Subcutaneous adipose tissue (tissue), 4 donors: ENCODE measurements around the gene SUSD3. TPM values are rescaled to one million over a fixed set of nuclear protein-coding genes. Genes with fewer than 3 reads are reported as not detected.

Source experiments
- total RNA-seq, 4 donors: library from RNA; depleted of rRNA; stranded (reverse); fragments of >200 nt; gene quantifications; one replicate each; pipeline ENCODE4 v1.1.0, GENCODE V29; 2016
- TF ChIP-seq, protein P1 (sequence below): fragments of 450-650 bp; IDR thresholded peaks from one replicate; pipeline ENCODE4 v1.5.1; 2016; ENCODE audit warnings: low read depth, mild to moderate bottlenecking, control low read depth, antibody characterized with exemption, moderate library complexity

The SUSD3 gene
- total RNA-seq, 4 donors from 2014 or later: 1.1 to 2.2 TPM; not detected in 2

DNA sequence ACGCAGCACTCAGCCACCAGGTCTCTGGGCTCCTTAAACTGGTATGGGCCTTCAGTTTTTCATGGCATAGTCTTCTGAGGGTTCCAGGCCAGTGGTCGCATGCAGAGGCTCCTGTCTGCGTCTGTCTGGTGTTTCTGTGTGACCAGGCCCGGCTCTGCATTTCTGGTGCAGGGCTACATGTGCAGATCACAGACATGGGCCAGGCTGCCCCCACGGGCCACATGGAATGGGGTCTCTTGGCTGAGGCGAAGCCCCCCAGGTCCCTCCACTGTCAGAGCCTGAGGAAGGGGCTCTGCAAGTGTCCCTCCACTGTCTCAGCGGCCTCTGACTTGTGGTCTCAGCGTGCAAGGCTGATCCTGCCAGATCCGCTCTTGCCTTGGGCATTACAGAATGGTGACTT lies 21.9 kb downstream of the SUSD3 start:
- TF ChIP-seq, protein P1, sequence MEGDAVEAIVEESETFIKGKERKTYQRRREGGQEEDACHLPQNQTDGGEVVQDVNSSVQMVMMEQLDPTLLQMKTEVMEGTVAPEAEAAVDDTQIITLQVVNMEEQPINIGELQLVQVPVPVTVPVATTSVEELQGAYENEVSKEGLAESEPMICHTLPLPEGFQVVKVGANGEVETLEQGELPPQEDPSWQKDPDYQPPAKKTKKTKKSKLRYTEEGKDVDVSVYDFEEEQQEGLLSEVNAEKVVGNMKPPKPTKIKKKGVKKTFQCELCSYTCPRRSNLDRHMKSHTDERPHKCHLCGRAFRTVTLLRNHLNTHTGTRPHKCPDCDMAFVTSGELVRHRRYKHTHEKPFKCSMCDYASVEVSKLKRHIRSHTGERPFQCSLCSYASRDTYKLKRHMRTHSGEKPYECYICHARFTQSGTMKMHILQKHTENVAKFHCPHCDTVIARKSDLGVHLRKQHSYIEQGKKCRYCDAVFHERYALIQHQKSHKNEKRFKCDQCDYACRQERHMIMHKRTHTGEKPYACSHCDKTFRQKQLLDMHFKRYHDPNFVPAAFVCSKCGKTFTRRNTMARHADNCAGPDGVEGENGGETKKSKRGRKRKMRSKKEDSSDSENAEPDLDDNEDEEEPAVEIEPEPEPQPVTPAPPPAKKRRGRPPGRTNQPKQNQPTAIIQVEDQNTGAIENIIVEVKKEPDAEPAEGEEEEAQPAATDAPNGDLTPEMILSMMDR: no peak

DNA sequence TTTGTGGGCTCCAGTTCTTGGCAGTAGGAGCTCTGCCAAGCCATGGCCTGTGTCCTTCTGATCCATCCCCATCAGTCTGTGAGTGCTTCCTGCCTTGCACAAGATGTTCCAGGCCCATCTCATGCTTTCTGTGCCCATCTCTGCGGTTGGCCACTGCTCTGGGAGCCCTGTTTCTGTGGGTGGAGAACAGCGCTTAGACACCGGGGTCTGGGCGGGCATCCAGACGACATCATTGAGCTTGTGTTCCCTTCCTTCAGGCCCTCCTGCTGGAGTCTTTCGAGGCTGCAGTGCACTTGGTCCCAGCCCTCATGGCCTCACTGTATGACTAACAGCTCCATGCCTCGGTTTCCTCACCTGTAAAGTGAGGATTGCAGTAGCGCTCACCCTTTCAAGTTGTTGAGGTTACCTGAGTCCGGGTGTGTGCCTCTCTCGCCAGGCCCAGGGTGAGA lies 22.6 kb downstream of the SUSD3 start:
- TF ChIP-seq, protein P1: no peak

DNA sequence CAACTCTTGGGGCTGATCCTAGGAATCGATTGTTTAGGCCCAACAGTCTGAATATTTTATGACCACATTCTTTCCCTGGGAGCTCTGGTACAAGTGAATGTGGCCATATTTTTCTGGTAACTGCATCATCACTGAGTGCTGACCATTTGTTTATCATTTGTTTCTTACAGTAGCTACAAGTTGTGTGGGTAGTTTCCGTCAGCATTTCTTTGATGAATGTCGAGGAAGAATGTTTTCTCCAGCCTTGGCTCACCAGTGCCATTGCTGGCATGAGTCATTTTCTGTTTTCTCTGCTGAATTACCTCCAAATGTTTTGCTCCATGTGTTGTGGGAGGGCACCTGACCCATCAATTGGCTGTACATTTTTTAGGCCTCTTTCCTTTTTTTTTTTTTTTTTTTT lies 23.4 kb downstream of the SUSD3 start:
- TF ChIP-seq, protein P1: no peak

DNA sequence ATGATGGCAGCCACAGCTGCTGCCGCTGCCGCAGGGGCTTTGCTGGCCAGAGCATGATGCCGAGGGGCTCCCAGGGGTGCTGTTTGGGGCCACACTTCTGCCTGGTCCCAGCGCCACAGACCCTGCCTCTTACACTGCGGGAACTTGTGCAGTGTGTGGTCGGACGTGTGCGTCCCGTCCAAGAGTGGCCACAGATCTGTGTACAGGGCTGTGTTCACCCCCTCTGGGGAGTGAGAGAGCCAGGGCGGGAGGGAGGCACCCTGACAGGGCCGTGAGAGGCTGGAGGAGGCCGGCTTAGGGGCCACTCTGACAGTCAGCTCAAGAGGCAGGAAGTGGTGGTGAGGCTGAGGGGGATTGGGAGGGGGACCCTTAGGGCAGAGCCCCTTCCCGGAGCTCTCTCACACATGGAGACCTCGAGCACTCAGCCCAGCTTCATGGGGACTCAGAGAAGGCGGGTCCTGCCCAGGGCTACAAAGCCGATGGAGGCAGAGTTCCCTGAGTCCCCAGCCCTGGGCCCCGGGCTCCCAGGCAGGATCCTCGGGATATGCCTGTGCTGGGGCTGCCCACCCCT lies 24.4 kb downstream of the SUSD3 start:
- TF ChIP-seq, protein P1: no peak

DNA sequence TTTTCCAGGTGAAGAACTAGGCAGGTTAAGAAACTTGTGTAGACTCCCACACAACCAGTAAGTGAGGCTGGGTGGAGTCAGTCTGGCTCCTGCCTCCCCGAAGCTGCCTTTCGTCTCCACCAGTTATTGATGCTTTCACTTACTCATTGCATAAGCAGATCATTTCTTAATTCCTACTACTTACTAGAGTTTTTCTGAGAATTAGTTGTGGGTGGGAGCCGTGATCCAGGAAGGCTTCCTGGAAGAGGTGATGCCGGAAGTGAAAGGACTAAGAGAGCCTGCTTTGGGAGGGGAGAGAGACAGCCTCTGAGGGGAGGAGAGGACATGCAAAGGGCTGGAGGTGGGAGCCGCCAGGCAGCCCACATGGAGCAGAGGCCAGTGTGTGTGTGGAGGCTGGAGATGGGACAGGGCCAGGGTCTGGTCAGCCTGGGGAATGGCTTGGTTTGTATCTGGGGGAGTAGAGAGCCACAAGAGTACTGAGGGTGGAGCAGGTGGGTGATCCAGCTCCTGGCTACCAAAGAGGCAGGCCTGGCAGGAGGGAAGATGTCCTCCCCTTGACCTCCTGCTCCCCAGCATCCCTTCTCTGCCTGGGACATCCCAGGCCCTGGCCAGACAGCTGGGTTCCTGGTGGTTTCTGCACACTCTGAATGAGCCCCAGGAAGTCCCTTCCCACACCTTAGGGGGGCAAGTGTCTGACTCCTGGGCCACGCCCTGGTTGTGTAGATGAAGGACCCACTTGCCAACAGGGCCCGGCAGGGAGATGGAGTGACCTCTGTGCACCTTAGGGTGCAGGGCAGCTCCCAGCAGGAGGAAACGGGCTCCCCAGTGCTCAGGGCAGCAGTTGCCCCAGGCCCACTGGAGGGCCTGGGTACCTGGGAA lies 25.3 kb downstream of the SUSD3 start:
- TF ChIP-seq, protein P1: no peak

DNA sequence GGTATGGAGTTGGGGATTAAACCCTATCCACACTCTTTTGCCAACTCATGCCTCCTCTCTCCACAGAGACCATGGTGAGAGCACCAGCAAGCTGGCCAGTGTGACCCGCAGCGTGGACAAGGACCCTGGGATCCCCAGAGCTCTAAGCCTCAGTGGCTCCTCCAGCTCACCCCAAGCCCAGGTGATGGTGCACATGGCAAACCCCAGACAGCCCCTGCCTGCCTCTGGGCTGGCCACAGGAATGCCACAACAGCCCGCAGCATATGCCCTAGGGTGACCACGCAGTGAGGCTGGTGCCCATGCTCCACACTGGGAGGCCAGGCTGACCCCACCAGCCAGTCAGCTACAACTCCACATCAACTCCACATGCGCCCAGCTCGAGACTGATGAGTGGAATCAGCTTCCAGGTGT lies 26.0 kb downstream of the SUSD3 start:
- TF ChIP-seq, protein P1: no peak

DNA sequence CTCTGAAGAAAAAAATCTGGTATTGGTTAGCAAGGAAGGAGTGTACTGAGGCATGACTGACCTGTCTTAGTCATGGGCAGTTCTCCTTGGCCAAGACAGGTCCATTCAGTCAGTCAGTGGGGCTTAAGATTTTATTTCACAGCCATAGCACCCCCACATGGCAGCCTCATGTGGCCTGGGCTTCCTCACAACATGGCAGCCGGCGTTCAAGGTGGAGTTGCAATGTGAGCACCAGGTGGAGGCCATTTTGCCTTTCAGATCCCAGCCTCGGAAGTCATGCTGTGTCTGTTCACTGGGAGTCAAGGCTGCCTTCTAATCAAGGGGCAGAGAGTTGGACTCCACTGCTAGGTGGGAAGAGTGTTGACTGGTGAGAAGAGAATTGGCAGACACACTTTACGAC lies 27.2 kb downstream of the SUSD3 start:
- TF ChIP-seq, protein P1: no peak
